Measurements from ENCODE around the gene LRP8. TPM values are rescaled to one million over a fixed set of nuclear protein-coding genes. Genes with fewer than 3 reads are reported as not detected.
A peak's percentile ranks its signal among the peaks of the same experiment; 100 is the strongest.

LRP8 gene
- total and polyA plus RNA-seq, 9 of the 15 experiments (the other 6 are each of a cell fraction or from before 2014, with no cell fraction given), result 7.1 to 56.1 (median 31.3) TPM

DNA sequence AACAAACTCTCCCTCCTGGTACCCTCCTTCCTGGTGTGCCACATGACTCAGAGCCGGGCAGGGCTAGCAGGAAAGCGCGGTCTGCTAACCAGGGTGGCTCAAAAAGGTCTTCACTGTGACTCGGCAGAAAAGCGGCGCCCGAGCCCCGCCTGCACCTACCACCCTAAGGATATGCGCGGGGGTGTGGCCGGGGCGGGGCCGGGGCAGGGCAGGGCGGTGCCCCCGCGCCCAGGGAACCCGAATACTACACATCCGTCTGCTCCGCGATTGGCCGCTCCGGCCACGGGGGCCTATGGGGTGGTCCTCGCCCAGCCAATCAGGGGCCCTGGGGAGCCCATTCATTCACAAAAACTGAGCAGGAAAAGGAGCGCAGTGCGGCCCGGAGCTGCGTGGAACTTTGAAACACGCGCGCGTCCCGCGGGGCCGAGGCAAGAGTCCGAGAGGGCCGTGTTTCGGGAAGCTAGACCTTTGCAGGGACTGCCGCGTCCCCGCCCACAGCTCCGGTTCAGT is 1.7 kb downstream of the LRP8 start (continued):
- TF ChIP-seq BCLAF1 (IDR thresholded peaks at IDR 0.05; ENCODE audit: borderline replicate concordance in 1 of 2, control insufficient read depth in 1 of 2, low read depth in 2 of 2, low read length in 1 of 2) (no peak), GABPA (tag; conservative IDR thresholded peaks at IDR 0.05; ENCODE audit: low read depth) (peak; percentile 63; the same call in 1 of the 2 replicates), ZFPM2 (CRISPR knock-in tag; IDR thresholded peaks at IDR 0.05) (no peak), ZBTB43 (CRISPR knock-in tag; IDR thresholded peaks at IDR 0.05) (peak; percentile 69), CBX5 (IDR thresholded peaks at IDR 0.05; ENCODE audit: borderline replicate concordance, low read depth) (no peak), E2F5 (CRISPR knock-in tag; IDR thresholded peaks at IDR 0.05) (no peak), CAMTA2 (CRISPR knock-in tag; conservative IDR thresholded peaks at IDR 0.05) (no peak), ZBTB2 (IDR thresholded peaks at IDR 0.05) (peak; percentile 51; the same call in 1 of the 2 replicates)
- TF ChIP-seq, protein P1, sequence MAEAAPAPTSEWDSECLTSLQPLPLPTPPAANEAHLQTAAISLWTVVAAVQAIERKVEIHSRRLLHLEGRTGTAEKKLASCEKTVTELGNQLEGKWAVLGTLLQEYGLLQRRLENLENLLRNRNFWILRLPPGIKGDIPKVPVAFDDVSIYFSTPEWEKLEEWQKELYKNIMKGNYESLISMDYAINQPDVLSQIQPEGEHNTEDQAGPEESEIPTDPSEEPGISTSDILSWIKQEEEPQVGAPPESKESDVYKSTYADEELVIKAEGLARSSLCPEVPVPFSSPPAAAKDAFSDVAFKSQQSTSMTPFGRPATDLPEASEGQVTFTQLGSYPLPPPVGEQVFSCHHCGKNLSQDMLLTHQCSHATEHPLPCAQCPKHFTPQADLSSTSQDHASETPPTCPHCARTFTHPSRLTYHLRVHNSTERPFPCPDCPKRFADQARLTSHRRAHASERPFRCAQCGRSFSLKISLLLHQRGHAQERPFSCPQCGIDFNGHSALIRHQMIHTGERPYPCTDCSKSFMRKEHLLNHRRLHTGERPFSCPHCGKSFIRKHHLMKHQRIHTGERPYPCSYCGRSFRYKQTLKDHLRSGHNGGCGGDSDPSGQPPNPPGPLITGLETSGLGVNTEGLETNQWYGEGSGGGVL (CRISPR knock-in tag; IDR thresholded peaks at IDR 0.05), result no peak
- TF ChIP-seq, protein P2, sequence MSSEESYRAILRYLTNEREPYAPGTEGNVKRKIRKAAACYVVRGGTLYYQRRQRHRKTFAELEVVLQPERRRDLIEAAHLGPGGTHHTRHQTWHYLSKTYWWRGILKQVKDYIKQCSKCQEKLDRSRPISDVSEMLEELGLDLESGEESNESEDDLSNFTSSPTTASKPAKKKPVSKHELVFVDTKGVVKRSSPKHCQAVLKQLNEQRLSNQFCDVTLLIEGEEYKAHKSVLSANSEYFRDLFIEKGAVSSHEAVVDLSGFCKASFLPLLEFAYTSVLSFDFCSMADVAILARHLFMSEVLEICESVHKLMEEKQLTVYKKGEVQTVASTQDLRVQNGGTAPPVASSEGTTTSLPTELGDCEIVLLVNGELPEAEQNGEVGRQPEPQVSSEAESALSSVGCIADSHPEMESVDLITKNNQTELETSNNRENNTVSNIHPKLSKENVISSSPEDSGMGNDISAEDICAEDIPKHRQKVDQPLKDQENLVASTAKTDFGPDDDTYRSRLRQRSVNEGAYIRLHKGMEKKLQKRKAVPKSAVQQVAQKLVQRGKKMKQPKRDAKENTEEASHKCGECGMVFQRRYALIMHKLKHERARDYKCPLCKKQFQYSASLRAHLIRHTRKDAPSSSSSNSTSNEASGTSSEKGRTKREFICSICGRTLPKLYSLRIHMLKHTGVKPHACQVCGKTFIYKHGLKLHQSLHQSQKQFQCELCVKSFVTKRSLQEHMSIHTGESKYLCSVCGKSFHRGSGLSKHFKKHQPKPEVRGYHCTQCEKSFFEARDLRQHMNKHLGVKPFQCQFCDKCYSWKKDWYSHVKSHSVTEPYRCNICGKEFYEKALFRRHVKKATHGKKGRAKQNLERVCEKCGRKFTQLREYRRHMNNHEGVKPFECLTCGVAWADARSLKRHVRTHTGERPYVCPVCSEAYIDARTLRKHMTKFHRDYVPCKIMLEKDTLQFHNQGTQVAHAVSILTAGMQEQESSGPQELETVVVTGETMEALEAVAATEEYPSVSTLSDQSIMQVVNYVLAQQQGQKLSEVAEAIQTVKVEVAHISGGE (CRISPR knock-in tag; IDR thresholded peaks at IDR 0.05), result peak in 1 of 3 experiments; percentile 88; a peak in 2 of 6 replicates

All from K562 (cell line).